HepG2 (cell line): ENCODE measurements around the gene WDR7. TPM values are rescaled to one million over a fixed set of nuclear protein-coding genes. Genes with fewer than 3 reads are reported as not detected.

Experiments
- ATAC-seq: fragments of 200-7000 bp; cut with Tn5 transposase; 3 replicates; pipeline ENCODE4 v1.9.1; 2020; ENCODE audit warnings: mild to moderate bottlenecking, moderate library complexity
- BruUV-seq: library from RNA; stranded (reverse); fragments of 400-500 nt; replicated peaks from 2 replicates; lab custom pipeline; 2021; lab: Mats Ljungman, UMichigan
- CTCF ChIA-PET: fragments of 300-600 bp; formaldehyde crosslinking; extraction: SDS; loops from one replicate; lab custom pipeline; 2021; ENCODE audit warnings: low total read pairs, inconsistent platforms, low intra/inter-chr PET ratio; lab: Yijun Ruan, JAX
- POLR2A ChIA-PET: fragments of 350-600 bp; sonication (Branson Sonifier 250); formaldehyde crosslinking; loops from one replicate; lab custom pipeline; 2020; ENCODE audit warnings: antibody characterized with exemption, inconsistent platforms; lab: Yijun Ruan, JAX
- DNase-seq: peaks from one replicate; pipeline ENCODE4 v3.0.0-alpha.2; 2015; ENCODE audit warnings: low spot score
- FAIRE-seq: peaks from 3 replicates; lab custom pipeline; 2011; peaks lifted over from hg19 to GRCh38; lab: Jason Lieb, UNC
- H2AFZ ChIP-seq: one replicate; pipeline ENCODE4 v1.6.1; 2011; ENCODE audit warnings: low read length, inconsistent platforms
- H3K27ac ChIP-seq: fragments of 300-600 bp; 3 replicates; pipeline ENCODE4 v1.8.0; 2011; ENCODE audit warnings: mixed run types, mild to moderate bottlenecking, mixed read lengths, low read length, inconsistent platforms; ENCODE audit not compliant: insufficient read depth; ENCODE audit errors: extremely low read length
- H3K27me3 ChIP-seq, 2 experiments: fragments of 200-600 bp in 1 of 2; 2 replicates in 1 of 2; 3 replicates in 1 of 2; pipeline versions ENCODE4 v1.6.0 to v1.8.0; 2011; ENCODE audit warnings: low read length in 2 of 2, mild to moderate bottlenecking in 2 of 2, moderate library complexity in 2 of 2, inconsistent platforms in 1 of 2; ENCODE audit not compliant: insufficient read depth in 2 of 2, control insufficient read depth in 1 of 2
- H3K36me3 ChIP-seq, 2 experiments: fragments of 200-600 bp in 1 of 2; replicated peaks in 1 of 2; 2 replicates in 1 of 2; 3 replicates in 1 of 2; pipeline versions ENCODE4 v1.5.1 to v1.8.0; 2011; ENCODE audit warnings: low read length in 2 of 2, inconsistent platforms in 1 of 2; ENCODE audit not compliant: insufficient read depth in 2 of 2, control insufficient read depth in 1 of 2
- H3K4me1 ChIP-seq: 2 replicates; pipeline ENCODE4 v1.5.1; 2012; ENCODE audit warnings: low read length, inconsistent platforms; ENCODE audit not compliant: insufficient read depth
- H3K4me2 ChIP-seq: 2 replicates; pipeline ENCODE4 v1.6.0; 2011; ENCODE audit warnings: low read depth, low read length, inconsistent platforms
- H3K4me3 ChIP-seq, 3 experiments: fragments of 200-600 bp in 1 of 3; sonication (generic), shearing (Covaris generic) in 1 of 3; replicated peaks in 1 of 3; 2 replicates each; pipeline ENCODE4 v1.5.1; 2011 to 2016; ENCODE audit warnings: low read length in 3 of 3, inconsistent platforms in 2 of 3, low read depth in 2 of 3, mild to moderate bottlenecking in 2 of 3, control low read depth in 1 of 3, mixed read lengths in 1 of 3; ENCODE audit not compliant: insufficient read depth in 1 of 3
- H3K79me2 ChIP-seq: one replicate; pipeline ENCODE4 v1.6.1; 2011; ENCODE audit warnings: low read length, inconsistent platforms; ENCODE audit not compliant: insufficient read depth
- H3K9ac ChIP-seq: 2 replicates; pipeline ENCODE4 v1.6.0; 2011; ENCODE audit warnings: mild to moderate bottlenecking, low read depth, low read length, inconsistent platforms; ENCODE audit not compliant: insufficient read depth
- H3K9me3 ChIP-seq: 2 replicates; pipeline ENCODE4 v1.5.1; 2012; ENCODE audit warnings: mild to moderate bottlenecking, low read length
- H4K20me1 ChIP-seq: 2 replicates; pipeline ENCODE4 v1.6.0; 2011; ENCODE audit warnings: inconsistent platforms, mild to moderate bottlenecking, low read length, moderate library complexity; ENCODE audit not compliant: insufficient read depth
- ARNT ChIP-seq: fragments of 450-650 bp; IDR thresholded peaks from 2 replicates; pipeline ENCODE4 v1.6.1; 2017
- BRD4 ChIP-seq: sonication (generic); formaldehyde crosslinking; IDR thresholded peaks from 2 replicates; pipeline ENCODE4 v1.4.0; 2020; ENCODE audit warnings: missing genetic modification reagents
- CENPX ChIP-seq: sonication (generic); formaldehyde crosslinking; IDR thresholded peaks from 2 replicates; pipeline ENCODE4 v1.9.0; 2021; ENCODE audit warnings: mild to moderate bottlenecking, missing genetic modification reagents, moderate library complexity
- KAT2B ChIP-seq: fragments of 150-350 bp; IDR thresholded peaks from 2 replicates; pipeline ENCODE4 v1.6.1; 2014; ENCODE audit warnings: low read depth, low read length, borderline replicate concordance
- RXRA ChIP-seq: sonication (generic); formaldehyde crosslinking; IDR thresholded peaks from 2 replicates; pipeline ENCODE4 v1.5.1; 2020; ENCODE audit warnings: missing genetic modification reagents
- ZEB1 ChIP-seq: IDR thresholded peaks from 2 replicates; pipeline ENCODE4 v1.6.1; 2012; ENCODE audit warnings: mild to moderate bottlenecking, low read depth, inconsistent platforms; ENCODE audit not compliant: insufficient replicate concordance
- ZFP36L2 ChIP-seq: sonication (generic); formaldehyde crosslinking; IDR thresholded peaks from 2 replicates; pipeline ENCODE4 v1.4.0; 2020; ENCODE audit warnings: missing genetic modification reagents
- ZNF136 ChIP-seq: sonication (generic); formaldehyde crosslinking; IDR thresholded peaks from 2 replicates; pipeline ENCODE4 v1.8.1; 2022; ENCODE audit warnings: low read depth, mild to moderate bottlenecking, moderate library complexity, missing genetic modification reagents
- ZNF441 ChIP-seq: sonication (generic); formaldehyde crosslinking; IDR thresholded peaks from 2 replicates; pipeline ENCODE4 v1.7.0; 2021; ENCODE audit warnings: missing genetic modification reagents, borderline replicate concordance
- ZNF761 ChIP-seq: sonication (generic); formaldehyde crosslinking; conservative IDR thresholded peaks from 2 replicates; pipeline ENCODE4 v1.4.0; 2020; ENCODE audit warnings: mild to moderate bottlenecking, missing genetic modification reagents
- WGBS: methylation state at CpG from one replicate; pipeline ENCODE4 v1.1.6; 2017; ENCODE audit warnings: low lambda C conversion rate; 5-methylcytosine and 5-hydroxymethylcytosine counted together
- in situ Hi-C: cut with HindIII; loops from 2 replicates; pipeline ENCODE4 v1.10.0; 2017; ENCODE audit warnings: low pct_unique_long_range_greater_than_20kb; ENCODE audit not compliant: extremely low pct_ligation_motif_present
- intact Hi-C: fragments of 100-400 bp; cut with micrococcal nuclease; formaldehyde crosslinking; loops from one replicate; pipeline ENCODE4 v1.10.0; 2022; ENCODE audit not compliant: unreplicated experiment
- polyA plus RNA-seq, 8 experiments: library from polyadenylated mRNA; depleted of rRNA in 3 of 8; stranded (reverse) in 7 of 8; unstranded in 1 of 8; fragments of >200 nt; fragmentation: Illumina TruSeq in 4 of 8; extraction: Trizol in 4 of 8; gene quantifications; 2 replicates each; pipeline versions ENCODE4 v1.2.1 to v1.2.3, GENCODE V29; 2011 to 2016; ENCODE audit warnings: low read depth in 4 of 8, missing spikeins in 1 of 8, mixed read lengths in 1 of 8; ENCODE audit not compliant: insufficient read depth in 1 of 8
- total RNA-seq, 5 experiments: library from RNA; depleted of rRNA; stranded (reverse); fragments of >200 nt; fragmentation: Illumina TruSeq; extraction: Trizol; gene quantifications; 2 replicates each; pipeline ENCODE4 v1.2.3, GENCODE V29; 2016; ENCODE audit warnings: low read depth in 1 of 5
- TF ChIP-seq, protein P1 (sequence below): sonication (generic); formaldehyde crosslinking; IDR thresholded peaks from 2 replicates; pipeline ENCODE4 v1.5.0; 2020; ENCODE audit warnings: mild to moderate bottlenecking, missing genetic modification reagents
- TF ChIP-seq, protein P2 (sequence below): sonication (generic); formaldehyde crosslinking; IDR thresholded peaks from 2 replicates; pipeline ENCODE4 v1.4.0; 2020; ENCODE audit warnings: missing genetic modification reagents, borderline replicate concordance
- TF ChIP-seq, protein P3 (sequence below): sonication (generic); formaldehyde crosslinking; IDR thresholded peaks from 2 replicates; pipeline ENCODE4 v1.4.0; 2020; ENCODE audit warnings: missing genetic modification reagents

The WDR7 gene
- total and polyA plus RNA-seq, 2 of the 13 experiments (the other 11 are each of a cell fraction or from before 2014, with no cell fraction given) = 2.0 to 7.8 TPM

DNA sequence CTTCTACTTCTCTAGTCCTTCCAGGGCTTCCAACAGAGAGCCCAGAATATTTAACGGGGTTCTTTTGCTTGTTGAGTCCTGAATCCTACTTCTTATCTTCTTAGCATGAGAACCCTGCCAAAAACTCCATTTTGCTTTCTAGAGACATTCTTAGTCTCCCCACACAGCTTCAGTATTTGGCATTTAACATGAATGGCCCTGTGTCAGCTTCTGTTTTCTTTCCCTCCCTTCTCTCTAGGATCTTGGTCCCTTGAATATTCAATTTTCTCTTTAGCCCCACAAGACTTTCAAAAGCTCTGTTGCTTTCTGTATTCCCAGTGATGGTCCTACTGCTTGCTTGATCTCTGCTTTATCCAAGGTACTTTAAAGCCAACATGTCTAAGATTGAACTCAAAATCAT lies 89.5 kb downstream of the WDR7 start:
- ATAC-seq = no peak
- ChIA-PET CTCF (no interaction called here), POLR2A (no interaction called here)
- Histone ChIP-seq H3K4me3 (no peak overlapping the region), H3K27me3 (no peaks in the 10 kb centered on the region), H3K4me2 (no peak overlapping the region), H2AFZ (no peak overlapping the region), H4K20me1 (no peaks in the 10 kb centered on the region), H3K36me3 (no peaks in the 10 kb centered on the region), H3K4me1 (no peaks in the 10 kb centered on the region), H3K9me3 (no peaks in the 10 kb centered on the region), H3K9ac (no peak overlapping the region), H3K79me2 (no peaks in the 10 kb centered on the region), H3K27ac (no peak overlapping the region)
- no peak for FAIRE-seq
- in situ Hi-C loops (loop anchor here (10.0 kb wide), 1 partner anchor 704 kb away; no protein-coding TSS in a partner anchor), intact Hi-C loops (no loop called here)
- no peak for DNase-seq
- TF ChIP-seq, protein P1, sequence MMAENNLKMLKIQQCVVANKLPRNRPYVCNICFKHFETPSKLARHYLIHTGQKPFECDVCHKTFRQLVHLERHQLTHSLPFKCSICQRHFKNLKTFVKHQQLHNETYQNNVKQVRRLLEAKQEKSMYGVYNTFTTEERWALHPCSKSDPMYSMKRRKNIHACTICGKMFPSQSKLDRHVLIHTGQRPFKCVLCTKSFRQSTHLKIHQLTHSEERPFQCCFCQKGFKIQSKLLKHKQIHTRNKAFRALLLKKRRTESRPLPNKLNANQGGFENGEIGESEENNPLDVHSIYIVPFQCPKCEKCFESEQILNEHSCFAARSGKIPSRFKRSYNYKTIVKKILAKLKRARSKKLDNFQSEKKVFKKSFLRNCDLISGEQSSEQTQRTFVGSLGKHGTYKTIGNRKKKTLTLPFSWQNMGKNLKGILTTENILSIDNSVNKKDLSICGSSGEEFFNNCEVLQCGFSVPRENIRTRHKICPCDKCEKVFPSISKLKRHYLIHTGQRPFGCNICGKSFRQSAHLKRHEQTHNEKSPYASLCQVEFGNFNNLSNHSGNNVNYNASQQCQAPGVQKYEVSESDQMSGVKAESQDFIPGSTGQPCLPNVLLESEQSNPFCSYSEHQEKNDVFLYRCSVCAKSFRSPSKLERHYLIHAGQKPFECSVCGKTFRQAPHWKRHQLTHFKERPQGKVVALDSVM (CRISPR knock-in tag) = no peak
- TF ChIP-seq RXRA (CRISPR knock-in tag) (no peak), BRD4 (CRISPR knock-in tag) (no peak), ZNF136 (CRISPR knock-in tag) (no peak), KAT2B (no peak), ZEB1 (no peak), ZFP36L2 (CRISPR knock-in tag) (no peak), ZNF761 (CRISPR knock-in tag) (no peak), ARNT (no peak), ZNF441 (no peak), CENPX (CRISPR knock-in tag) (no peak)
- TF ChIP-seq, protein P2, sequence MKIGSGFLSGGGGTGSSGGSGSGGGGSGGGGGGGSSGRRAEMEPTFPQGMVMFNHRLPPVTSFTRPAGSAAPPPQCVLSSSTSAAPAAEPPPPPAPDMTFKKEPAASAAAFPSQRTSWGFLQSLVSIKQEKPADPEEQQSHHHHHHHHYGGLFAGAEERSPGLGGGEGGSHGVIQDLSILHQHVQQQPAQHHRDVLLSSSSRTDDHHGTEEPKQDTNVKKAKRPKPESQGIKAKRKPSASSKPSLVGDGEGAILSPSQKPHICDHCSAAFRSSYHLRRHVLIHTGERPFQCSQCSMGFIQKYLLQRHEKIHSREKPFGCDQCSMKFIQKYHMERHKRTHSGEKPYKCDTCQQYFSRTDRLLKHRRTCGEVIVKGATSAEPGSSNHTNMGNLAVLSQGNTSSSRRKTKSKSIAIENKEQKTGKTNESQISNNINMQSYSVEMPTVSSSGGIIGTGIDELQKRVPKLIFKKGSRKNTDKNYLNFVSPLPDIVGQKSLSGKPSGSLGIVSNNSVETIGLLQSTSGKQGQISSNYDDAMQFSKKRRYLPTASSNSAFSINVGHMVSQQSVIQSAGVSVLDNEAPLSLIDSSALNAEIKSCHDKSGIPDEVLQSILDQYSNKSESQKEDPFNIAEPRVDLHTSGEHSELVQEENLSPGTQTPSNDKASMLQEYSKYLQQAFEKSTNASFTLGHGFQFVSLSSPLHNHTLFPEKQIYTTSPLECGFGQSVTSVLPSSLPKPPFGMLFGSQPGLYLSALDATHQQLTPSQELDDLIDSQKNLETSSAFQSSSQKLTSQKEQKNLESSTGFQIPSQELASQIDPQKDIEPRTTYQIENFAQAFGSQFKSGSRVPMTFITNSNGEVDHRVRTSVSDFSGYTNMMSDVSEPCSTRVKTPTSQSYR = no peak
- TF ChIP-seq, protein P3, sequence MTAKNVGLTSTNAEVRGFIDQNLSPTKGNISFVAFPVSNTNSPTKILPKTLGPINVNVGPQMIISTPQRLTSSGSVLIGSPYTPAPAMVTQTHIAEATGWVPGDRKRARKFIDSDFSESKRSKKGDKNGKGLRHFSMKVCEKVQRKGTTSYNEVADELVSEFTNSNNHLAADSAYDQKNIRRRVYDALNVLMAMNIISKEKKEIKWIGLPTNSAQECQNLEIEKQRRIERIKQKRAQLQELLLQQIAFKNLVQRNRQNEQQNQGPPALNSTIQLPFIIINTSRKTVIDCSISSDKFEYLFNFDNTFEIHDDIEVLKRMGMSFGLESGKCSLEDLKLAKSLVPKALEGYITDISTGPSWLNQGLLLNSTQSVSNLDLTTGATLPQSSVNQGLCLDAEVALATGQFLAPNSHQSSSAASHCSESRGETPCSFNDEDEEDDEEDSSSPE (CRISPR knock-in tag) = no peak
- no TSS peak for BruUV-seq
- 42% methylated on average over 1 of the region's 1 CpG for WGBS
